Measurements from ENCODE around the gene PDGFRB. TPM values are rescaled to one million over a fixed set of nuclear protein-coding genes. Genes with fewer than 3 reads are reported as not detected.
"Not testable (repeated sequence)": the region's sequence is repeated elsewhere in the genome, so short reads cannot be mapped to it uniquely, and the experiment has no call there.

The PDGFRB gene
- total and polyA plus RNA-seq, 10 of the 15 experiments (the other 5 are each of a cell fraction or from before 2014, with no cell fraction given): 0.02 to 3.0 (median 1.0) TPM

DNA sequence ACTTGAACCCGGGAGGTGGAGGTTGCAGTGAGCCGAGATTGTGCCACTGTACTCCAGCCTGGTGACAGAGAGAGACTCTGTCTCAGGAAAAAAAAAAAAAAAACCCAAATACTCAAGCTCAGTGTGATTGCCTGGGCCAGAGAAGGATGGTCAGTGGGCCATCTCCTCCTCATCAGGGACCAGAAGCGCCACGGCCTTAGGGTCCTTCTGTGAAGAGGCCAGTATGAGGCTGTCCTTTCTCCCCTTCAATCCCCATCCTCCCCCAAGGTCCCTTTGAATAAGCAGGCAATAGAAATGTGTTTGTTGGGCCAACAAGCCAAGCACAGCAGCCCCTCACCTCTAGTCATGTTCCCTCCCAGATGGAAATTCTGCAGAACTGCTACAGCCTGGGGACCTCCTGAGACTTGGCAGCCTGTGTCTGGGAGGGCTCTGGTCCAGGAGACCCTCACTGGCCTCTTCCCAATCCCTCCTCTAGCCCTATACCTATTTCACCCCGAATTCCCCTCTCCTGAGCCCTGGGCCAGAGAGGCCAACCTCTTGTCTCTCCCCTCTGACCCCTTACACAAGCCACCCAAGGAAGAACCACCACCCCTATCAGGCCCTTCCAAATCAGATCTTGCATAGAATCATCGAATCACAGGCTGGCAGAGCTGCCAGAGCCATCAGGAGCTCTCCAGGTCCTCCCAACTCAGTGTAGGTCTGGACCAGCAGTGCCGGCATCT is 70.3 kb downstream of the PDGFRB start:
- H3K27me3 ChIP-seq (replicated peaks in 1 of 2; ENCODE audit: control insufficient read depth in 2 of 2, insufficient read depth in 2 of 2, low read length in 1 of 2): no peaks in the 10 kb centered on the region
- in situ Hi-C loops (cut with MboI) (no loop called here), intact Hi-C loops (cut with micrococcal nuclease; ENCODE audit: unreplicated experiment) (no loop called here)
- DNase-seq (ENCODE audit: low read depth, low spot score) (no peak), FAIRE-seq (no peak), ATAC-seq (no peak)
- no peak overlapping the region for H2AFZ ChIP-seq (ENCODE audit: control insufficient read depth, low read depth, low read length)
- peaks cover 20% of the 10 kb centered on the region for H3K4me1 ChIP-seq (ENCODE audit: control insufficient read depth, insufficient read depth, low read length)
- H3K4me2 ChIP-seq (ENCODE audit: control insufficient read depth, insufficient read depth): no peak overlapping the region
- RAD21 ChIA-PET (ENCODE audit: unreplicated experiment): no interaction called here
- H3K27ac ChIP-seq (ENCODE audit: control insufficient read depth, insufficient read depth): no peak overlapping the region
- H3K9me3 ChIP-seq (replicated peaks; ENCODE audit: control insufficient read depth, insufficient read depth, low read length): no peaks in the 10 kb centered on the region
- no peak overlapping the region for H3K4me3 ChIP-seq
- H3K9ac ChIP-seq (ENCODE audit: control insufficient read depth, insufficient read depth, low read length): no peak overlapping the region
- POLR2A ChIA-PET: interaction anchor here (0.7 kb wide), 1 partner anchor 982 kb away, joined by 3 read pairs; no protein-coding TSS in a partner anchor
- TF ChIP-seq, protein P1, sequence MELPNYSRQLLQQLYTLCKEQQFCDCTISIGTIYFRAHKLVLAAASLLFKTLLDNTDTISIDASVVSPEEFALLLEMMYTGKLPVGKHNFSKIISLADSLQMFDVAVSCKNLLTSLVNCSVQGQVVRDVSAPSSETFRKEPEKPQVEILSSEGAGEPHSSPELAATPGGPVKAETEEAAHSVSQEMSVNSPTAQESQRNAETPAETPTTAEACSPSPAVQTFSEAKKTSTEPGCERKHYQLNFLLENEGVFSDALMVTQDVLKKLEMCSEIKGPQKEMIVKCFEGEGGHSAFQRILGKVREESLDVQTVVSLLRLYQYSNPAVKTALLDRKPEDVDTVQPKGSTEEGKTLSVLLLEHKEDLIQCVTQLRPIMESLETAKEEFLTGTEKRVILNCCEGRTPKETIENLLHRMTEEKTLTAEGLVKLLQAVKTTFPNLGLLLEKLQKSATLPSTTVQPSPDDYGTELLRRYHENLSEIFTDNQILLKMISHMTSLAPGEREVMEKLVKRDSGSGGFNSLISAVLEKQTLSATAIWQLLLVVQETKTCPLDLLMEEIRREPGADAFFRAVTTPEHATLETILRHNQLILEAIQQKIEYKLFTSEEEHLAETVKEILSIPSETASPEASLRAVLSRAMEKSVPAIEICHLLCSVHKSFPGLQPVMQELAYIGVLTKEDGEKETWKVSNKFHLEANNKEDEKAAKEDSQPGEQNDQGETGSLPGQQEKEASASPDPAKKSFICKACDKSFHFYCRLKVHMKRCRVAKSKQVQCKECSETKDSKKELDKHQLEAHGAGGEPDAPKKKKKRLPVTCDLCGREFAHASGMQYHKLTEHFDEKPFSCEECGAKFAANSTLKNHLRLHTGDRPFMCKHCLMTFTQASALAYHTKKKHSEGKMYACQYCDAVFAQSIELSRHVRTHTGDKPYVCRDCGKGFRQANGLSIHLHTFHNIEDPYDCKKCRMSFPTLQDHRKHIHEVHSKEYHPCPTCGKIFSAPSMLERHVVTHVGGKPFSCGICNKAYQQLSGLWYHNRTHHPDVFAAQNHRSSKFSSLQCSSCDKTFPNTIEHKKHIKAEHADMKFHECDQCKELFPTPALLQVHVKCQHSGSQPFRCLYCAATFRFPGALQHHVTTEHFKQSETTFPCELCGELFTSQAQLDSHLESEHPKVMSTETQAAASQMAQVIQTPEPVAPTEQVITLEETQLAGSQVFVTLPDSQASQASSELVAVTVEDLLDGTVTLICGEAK (IDR thresholded peaks at IDR 0.05; ENCODE audit: borderline replicate concordance): no peak
- TF ChIP-seq JUND (IDR thresholded peaks at IDR 0.05; ENCODE audit: low read depth, low read length) (no peak), ZNF274 (IDR thresholded peaks at IDR 0.05; ENCODE audit: insufficient read depth, insufficient read length) (no peak), MEF2A (IDR thresholded peaks at IDR 0.05; ENCODE audit: insufficient read depth, low read depth, low read length) (no peak), RUNX3 (IDR thresholded peaks at IDR 0.05; ENCODE audit: low read length) (no peak)
- SMC1A ChIA-PET (ENCODE audit: uncharacterized antibody, unreplicated experiment): interaction anchor here (0.6 kb wide), 1 partner anchor 84 kb away, joined by 3 read pairs; no protein-coding TSS in a partner anchor
- no peaks in the 10 kb centered on the region for H3K36me3 ChIP-seq (ENCODE audit: control insufficient read depth in 2 of 2, insufficient read depth in 2 of 2, low read length in 1 of 2)
- BruUV-seq (replicated peaks): no TSS peak
- no peaks in the 10 kb centered on the region for H3K79me2 ChIP-seq (ENCODE audit: control insufficient read depth, insufficient read depth, low read length)
- CTCF ChIA-PET: no interaction called here
- no peaks in the 10 kb centered on the region for H4K20me1 ChIP-seq (ENCODE audit: control insufficient read depth, insufficient read depth)
- WGBS (ENCODE audit: insufficient coverage, insufficient replicate concordance, low lambda C conversion rate, missing lambda C conversion rate): 35% methylated on average over 7 of the region's 7 CpGs

- SMC1A ChIA-PET (ENCODE audit: uncharacterized antibody, unreplicated experiment); H3K79me2 ChIP-seq (ENCODE audit: control insufficient read depth, insufficient read depth, low read length); in situ Hi-C loops (cut with MboI); RAD21 ChIA-PET (ENCODE audit: unreplicated experiment); H3K27ac ChIP-seq (ENCODE audit: control insufficient read depth, insufficient read depth); DNase-seq (ENCODE audit: low read depth, low spot score); H3K4me3 ChIP-seq; H4K20me1 ChIP-seq (ENCODE audit: control insufficient read depth, insufficient read depth); H3K9me3 ChIP-seq (replicated peaks; ENCODE audit: control insufficient read depth, insufficient read depth, low read length); H3K36me3 ChIP-seq (ENCODE audit: control insufficient read depth in 2 of 2, insufficient read depth in 2 of 2, low read length in 1 of 2); FAIRE-seq; H3K27me3 ChIP-seq (replicated peaks in 1 of 2; ENCODE audit: control insufficient read depth in 2 of 2, insufficient read depth in 2 of 2, low read length in 1 of 2); intact Hi-C loops (cut with micrococcal nuclease; ENCODE audit: unreplicated experiment); ATAC-seq; BruUV-seq (replicated peaks); H2AFZ ChIP-seq (ENCODE audit: control insufficient read depth, low read depth, low read length); H3K9ac ChIP-seq (ENCODE audit: control insufficient read depth, insufficient read depth, low read length); H3K4me2 ChIP-seq (ENCODE audit: control insufficient read depth, insufficient read depth); CTCF ChIA-PET: not testable (repeated sequence)
- peaks cover 20% of the 10 kb centered on the region for H3K4me1 ChIP-seq (ENCODE audit: control insufficient read depth, insufficient read depth, low read length)
- POLR2A ChIA-PET: interaction anchor here (0.7 kb wide), 1 partner anchor 983 kb away, joined by 3 read pairs; no protein-coding TSS in a partner anchor
- WGBS (ENCODE audit: insufficient coverage, insufficient replicate concordance, low lambda C conversion rate, missing lambda C conversion rate): 50% methylated on average over 6 of the region's 6 CpGs
Measured at GRCh38 chr5:150084754-150085153, 70.9 kb downstream of the PDGFRB start.
